Fibroblast of mammary gland (primary cell): ENCODE results near the gene ATP2C2.

Experiments used
- DNase-seq: peaks from one replicate; pipeline ENCODE4 v3.0.0-alpha.2; 2010; ENCODE audit warnings: low read depth
- H3K4me3 ChIP-seq: 2 replicates; pipeline ENCODE4 v1.5.1; 2011; ENCODE audit warnings: low read depth, mild to moderate bottlenecking, low read length, moderate library complexity; ENCODE audit not compliant: control insufficient read depth
- CTCF ChIP-seq: conservative IDR thresholded peaks from 2 replicates; pipeline ENCODE4 v1.5.1; 2011; ENCODE audit warnings: low read depth, low read length, inconsistent platforms; ENCODE audit not compliant: control insufficient read depth, insufficient read depth

The ATP2C2 gene

DNA sequence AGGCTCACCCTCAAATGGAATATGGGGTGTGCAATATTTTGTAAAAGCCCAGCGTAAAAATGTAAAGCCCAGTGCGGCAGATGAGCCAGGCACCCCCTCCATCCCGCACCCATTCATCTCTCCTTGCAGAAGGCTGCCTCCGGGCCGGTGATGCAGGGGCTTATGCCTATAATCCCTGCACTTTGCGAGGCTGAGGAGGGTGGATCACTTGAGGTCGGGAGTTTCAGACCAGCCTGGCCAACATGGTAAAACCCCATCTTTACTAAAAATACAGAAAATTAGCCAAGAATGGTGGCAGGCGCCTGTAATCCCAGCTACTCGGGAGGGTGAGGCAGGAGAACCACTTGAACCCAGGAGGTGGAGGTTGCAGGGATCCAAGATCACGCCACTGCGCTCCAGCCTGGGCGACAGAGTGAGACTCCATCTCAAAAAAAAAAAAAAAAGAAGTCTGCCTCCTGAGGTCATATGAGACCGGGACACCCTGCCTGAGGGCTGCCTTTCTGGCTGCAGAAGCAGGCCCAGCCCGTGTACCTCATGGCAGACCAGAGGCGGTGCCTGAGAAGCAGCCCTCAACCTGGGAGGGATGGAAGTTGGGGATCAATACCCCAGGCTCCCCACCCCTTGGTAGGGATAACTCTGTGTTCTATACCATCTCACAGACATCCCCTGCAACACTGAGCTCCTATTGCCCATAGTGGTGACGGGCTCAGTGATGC lies 17.5 kb upstream of the ATP2C2 start:
- no peak for TF ChIP-seq CTCF
- no peak overlapping the region for H3K4me3 ChIP-seq
- DNase-seq: no peak

DNA sequence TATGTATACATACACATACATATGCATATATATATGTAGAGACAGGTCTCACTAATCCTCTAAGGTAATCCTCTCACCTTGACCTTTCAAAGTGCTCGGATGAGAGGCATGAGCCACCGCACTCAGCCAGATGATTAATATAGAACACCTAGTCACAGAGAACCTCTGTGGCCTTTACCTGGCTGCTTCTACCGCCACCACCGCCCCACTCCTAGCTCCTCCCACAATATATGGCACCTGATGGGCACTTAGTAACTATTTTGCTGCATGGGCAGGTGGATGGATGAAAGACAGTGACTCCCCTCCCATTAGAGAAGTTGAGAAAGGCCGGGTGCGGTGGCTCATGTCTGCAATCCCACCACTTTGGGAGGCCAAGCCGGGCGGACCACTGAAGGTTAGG lies 16.7 kb upstream of the ATP2C2 start:
- TF ChIP-seq CTCF: no peak
- no peak overlapping the region for H3K4me3 ChIP-seq

GRCh38 chr16:84354306-84354705 lies 14.0 kb upstream of the ATP2C2 start:
- no peak for DNase-seq

More for the DNA sequence above, 16.7 kb upstream of the ATP2C2 start:
- DNase-seq: no peak

GRCh38 chr16:84355149-84355548 lies 13.2 kb upstream of the ATP2C2 start:
- no peak overlapping the region for H3K4me3 ChIP-seq
- DNase-seq: no peak
- TF ChIP-seq CTCF: no peak

More at GRCh38 chr16:84354306-84354705, 14.0 kb upstream of the ATP2C2 start:
- no peak for TF ChIP-seq CTCF
- no peak overlapping the region for H3K4me3 ChIP-seq

- no peak overlapping the region for H3K4me3 ChIP-seq
- DNase-seq: no peak
- no peak for TF ChIP-seq CTCF
Observed at GRCh38 chr16:84356176-84356575, 12.2 kb upstream of the ATP2C2 start.

- H3K4me3 ChIP-seq: no peak overlapping the region
- no peak for TF ChIP-seq CTCF
- no peak for DNase-seq
Observed at GRCh38 chr16:84356591-84357116, 11.7 kb upstream of the ATP2C2 start.
